GM12878 (cell line): ENCODE results near the gene LRRC7. TPM values are rescaled to one million over a fixed set of nuclear protein-coding genes. Genes with fewer than 3 reads are reported as not detected.

ENCODE experiments used
- ATAC-seq: fragments of 200-7000 bp; cut with Tn5 transposase; 3 replicates; pipeline ENCODE4 v1.9.1; 2020; ENCODE audit warnings: mild to moderate bottlenecking, moderate library complexity
- BruUV-seq: library from RNA; stranded (reverse); fragments of 400-500 nt; replicated peaks from 2 replicates; lab custom pipeline; 2021; lab: Mats Ljungman, UMichigan
- CTCF ChIA-PET: fragments of 300-600 bp; sonication (Branson Sonifier 250); formaldehyde crosslinking; extraction: SDS; loops from one replicate; lab custom pipeline; 2021; ENCODE audit warnings: inconsistent platforms; lab: Yijun Ruan, JAX
- POLR2A ChIA-PET: fragments of 350-600 bp; formaldehyde crosslinking; extraction: SDS; loops from one replicate; lab custom pipeline; 2021; ENCODE audit warnings: inconsistent platforms; lab: Charles Lee
- RAD21 ChIA-PET: fragments of 300-600 bp; sonication (Branson Sonifier 250); formaldehyde crosslinking; loops from one replicate; lab custom pipeline; 2023; ENCODE audit warnings: antibody characterized with exemption; ENCODE audit not compliant: unreplicated experiment; lab: Charles Lee
- SMC1A ChIA-PET: fragments of 300-600 bp; sonication (Branson Sonifier 250); formaldehyde crosslinking; loops from one replicate; lab custom pipeline; 2023; ENCODE audit not compliant: unreplicated experiment, uncharacterized antibody; lab: Charles Lee
- DNase-seq: peaks from one replicate; pipeline ENCODE4 v3.0.0-alpha.2; 2011; ENCODE audit warnings: low read depth, low spot score
- FAIRE-seq: peaks from 3 replicates; lab custom pipeline; 2011; peaks lifted over from hg19 to GRCh38; lab: Jason Lieb, UNC
- H2AFZ ChIP-seq: 2 replicates; pipeline ENCODE4 v1.6.0; 2011; ENCODE audit warnings: low read depth, low read length, control low read depth; ENCODE audit not compliant: control insufficient read depth
- H3K27ac ChIP-seq: 2 replicates; pipeline ENCODE4 v1.5.1; 2011; ENCODE audit warnings: control low read depth; ENCODE audit not compliant: control insufficient read depth, insufficient read depth
- H3K27me3 ChIP-seq, 2 experiments: replicated peaks in 1 of 2; 2 replicates each; pipeline versions ENCODE4 v1.6.0 to v1.6.1; 2011; ENCODE audit warnings: low read length in 1 of 2; ENCODE audit not compliant: control insufficient read depth in 2 of 2, insufficient read depth in 2 of 2
- H3K36me3 ChIP-seq, 2 experiments: 2 replicates each; pipeline ENCODE4 v1.5.1; 2011; ENCODE audit warnings: low read length in 1 of 2; ENCODE audit not compliant: control insufficient read depth in 2 of 2, insufficient read depth in 2 of 2
- H3K4me1 ChIP-seq: 2 replicates; pipeline ENCODE4 v1.6.1; 2011; ENCODE audit warnings: mild to moderate bottlenecking, low read length, moderate library complexity, mixed read lengths; ENCODE audit not compliant: control insufficient read depth, insufficient read depth
- H3K4me2 ChIP-seq: 2 replicates; pipeline ENCODE4 v1.6.0; 2011; ENCODE audit warnings: control low read depth; ENCODE audit not compliant: control insufficient read depth, insufficient read depth
- H3K4me3 ChIP-seq: fragments of 200-600 bp; sonication (generic); 2 replicates; pipeline ENCODE4 v1.5.1; 2016
- H3K79me2 ChIP-seq: 2 replicates; pipeline ENCODE4 v1.6.0; 2011; ENCODE audit warnings: low read length; ENCODE audit not compliant: control insufficient read depth, insufficient read depth
- H3K9ac ChIP-seq: 2 replicates; pipeline ENCODE4 v1.8.0; 2011; ENCODE audit warnings: low read length, control low read depth, mixed read lengths; ENCODE audit not compliant: control insufficient read depth, insufficient read depth
- H3K9me3 ChIP-seq: replicated peaks from 3 replicates; pipeline ENCODE4 v1.5.1; 2011; ENCODE audit warnings: mild to moderate bottlenecking, low read length; ENCODE audit not compliant: control insufficient read depth, insufficient read depth
- H4K20me1 ChIP-seq: 2 replicates; pipeline ENCODE4 v1.6.0; 2011; ENCODE audit not compliant: control insufficient read depth, insufficient read depth
- EP300 ChIP-seq, 2 experiments: fragments of 150-350 bp in 1 of 2; IDR thresholded peaks; 2 replicates each; pipeline ENCODE4 v1.6.1; 2011 to 2012; ENCODE audit warnings: low read depth in 2 of 2, low read length in 2 of 2, borderline replicate concordance in 1 of 2, improper control_type of control experiment in 1 of 2, inconsistent platforms in 1 of 2; ENCODE audit not compliant: control insufficient read depth in 1 of 2
- HCFC1 ChIP-seq: fragments of 150-350 bp; IDR thresholded peaks from 2 replicates; pipeline ENCODE4 v1.6.1; 2014; ENCODE audit warnings: low read length
- IKZF1 ChIP-seq: fragments of 450-650 bp; conservative IDR thresholded peaks from 2 replicates; pipeline ENCODE4 v1.6.1; 2017; ENCODE audit warnings: antibody characterized with exemption, mild to moderate bottlenecking
- JUNB ChIP-seq: IDR thresholded peaks from 2 replicates; pipeline ENCODE4 v1.6.1; 2016; ENCODE audit warnings: antibody characterized with exemption, mild to moderate bottlenecking
- MEF2A ChIP-seq: IDR thresholded peaks from 2 replicates; pipeline ENCODE4 v1.6.1; 2011; ENCODE audit warnings: low read depth, mild to moderate bottlenecking, low read length, moderate library complexity; ENCODE audit not compliant: insufficient read depth
- NBN ChIP-seq: fragments of 450-650 bp; IDR thresholded peaks from 2 replicates; pipeline ENCODE4 v1.6.1; 2016
- NFYA ChIP-seq: IDR thresholded peaks from 2 replicates; pipeline ENCODE4 v1.6.1; 2011; ENCODE audit warnings: low read depth, mild to moderate bottlenecking, low read length, improper control_type of control experiment, borderline replicate concordance
- NRF1 ChIP-seq: conservative IDR thresholded peaks from 2 replicates; pipeline ENCODE4 v1.6.1; 2011; ENCODE audit warnings: mild to moderate bottlenecking, low read depth, low read length, improper control_type of control experiment
- PML ChIP-seq: IDR thresholded peaks from 2 replicates; pipeline ENCODE4 v1.6.1; 2012; ENCODE audit warnings: low read length, inconsistent platforms
- POU2F2 ChIP-seq: IDR thresholded peaks from 3 replicates; pipeline ENCODE4 v1.6.1; 2011; ENCODE audit warnings: low read depth, mild to moderate bottlenecking, low read length, borderline replicate concordance
- STAT1 ChIP-seq: fragments of 450-650 bp; conservative IDR thresholded peaks from 2 replicates; pipeline ENCODE4 v1.6.1; 2014; ENCODE audit warnings: antibody characterized with exemption, mild to moderate bottlenecking
- TARDBP ChIP-seq: IDR thresholded peaks from 2 replicates; pipeline ENCODE4 v1.6.1; 2016; ENCODE audit warnings: borderline replicate concordance
- TCF12 ChIP-seq: IDR thresholded peaks from 2 replicates; pipeline ENCODE4 v1.6.1; 2011; ENCODE audit warnings: low read depth, mild to moderate bottlenecking, low read length
- ZNF24 ChIP-seq: fragments of 450-650 bp; IDR thresholded peaks from 2 replicates; pipeline ENCODE4 v1.6.1; 2017; ENCODE audit warnings: antibody characterized with exemption, mild to moderate bottlenecking
- in situ Hi-C: fragments of 300-500 bp; cut with MboI; formaldehyde crosslinking; loops from 9 replicates; pipeline ENCODE4 v1.14.3; 2018; ENCODE audit warnings: mixed read lengths
- intact Hi-C: fragments of 100-400 bp; cut with micrococcal nuclease; formaldehyde crosslinking; loops from one replicate; pipeline ENCODE4 v1.14.2; 2022; ENCODE audit not compliant: unreplicated experiment
- polyA plus RNA-seq, 11 experiments: library from polyadenylated mRNA; depleted of rRNA in 4 of 11; unstranded in 6 of 11; stranded (reverse) in 5 of 11; fragments of >200 nt; fragmentation: Nextera tagmentation in 4 of 11; fragmentation: Illumina TruSeq in 1 of 11; extraction: Ambion mirVana in 4 of 11; extraction: Trizol in 1 of 11; gene quantifications; 1 replicate in 1 of 11; 2 replicates in 10 of 11; pipeline versions ENCODE4 v1.2.1 to v1.2.3, GENCODE V29; 2011 to 2016; ENCODE audit warnings: inconsistent platforms in 2 of 11, missing spikeins in 2 of 11, low read depth in 1 of 11
- total RNA-seq, 4 experiments: library from RNA; depleted of rRNA in 3 of 4; stranded (reverse); fragments of >200 nt in 3 of 4; fragmentation: Illumina TruSeq in 1 of 4; extraction: Trizol in 1 of 4; gene quantifications; 2 replicates each; pipeline versions ENCODE4 v1.2.1 to v1.2.3, GENCODE V29; 2013 to 2021
- TF ChIP-seq, protein P1 (sequence below): fragments of 150-350 bp; IDR thresholded peaks from 2 replicates; pipeline ENCODE4 v1.6.1; 2016; ENCODE audit warnings: low read depth, low read length
- TF ChIP-seq, protein P2 (sequence below): fragments of 450-650 bp; IDR thresholded peaks from 2 replicates; pipeline ENCODE4 v1.6.1; 2017; ENCODE audit warnings: mild to moderate bottlenecking, low read depth, inconsistent platforms; ENCODE audit not compliant: poor library complexity, severe bottlenecking
- TF ChIP-seq, protein P3 (sequence below): IDR thresholded peaks from 2 replicates; pipeline ENCODE4 v1.6.1; 2011; ENCODE audit warnings: low read depth, low read length, improper control_type of control experiment, borderline replicate concordance

Gene LRRC7
- total and polyA plus RNA-seq, 10 of the 15 experiments (the other 5 are each of a cell fraction or from before 2014, with no cell fraction given), result 0.05 to 1.4 (median 0.24) TPM; not detected in 5

DNA sequence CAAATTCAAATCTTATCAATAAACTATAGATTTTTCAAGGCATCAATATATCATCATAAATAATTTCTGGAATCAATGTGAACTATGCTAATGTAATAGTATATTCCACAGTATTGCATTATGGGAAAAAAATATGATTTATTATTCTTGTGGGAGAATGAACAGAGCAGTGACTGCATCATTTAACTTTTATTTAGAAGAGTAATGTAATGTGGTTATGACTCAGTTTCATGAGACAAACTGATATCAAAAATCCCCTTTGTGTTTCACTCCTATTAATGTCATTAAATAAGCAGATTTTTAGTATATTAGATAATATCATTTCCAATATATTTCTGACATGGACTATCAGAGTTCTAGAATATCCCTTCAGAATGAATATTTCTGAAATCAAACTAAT is 450.0 kb downstream of the LRRC7 start:
- DNase-seq (no peak), ATAC-seq (no peak), FAIRE-seq (no peak)
- TF ChIP-seq HCFC1 (no peak), MEF2A (no peak), TCF12 (no peak), NFYA (no peak), EP300 (IDR thresholded peaks at IDR 0.05; ENCODE audit: borderline replicate concordance in 1 of 2, control insufficient read depth in 1 of 2, low read depth in 2 of 2, low read length in 2 of 2) (no peak), NBN (no peak), POU2F2 (no peak), JUNB (no peak), TARDBP (no peak), IKZF1 (no peak), NRF1 (no peak), STAT1 (no peak), PML (no peak), ZNF24 (no peak)
- TF ChIP-seq, protein P1, sequence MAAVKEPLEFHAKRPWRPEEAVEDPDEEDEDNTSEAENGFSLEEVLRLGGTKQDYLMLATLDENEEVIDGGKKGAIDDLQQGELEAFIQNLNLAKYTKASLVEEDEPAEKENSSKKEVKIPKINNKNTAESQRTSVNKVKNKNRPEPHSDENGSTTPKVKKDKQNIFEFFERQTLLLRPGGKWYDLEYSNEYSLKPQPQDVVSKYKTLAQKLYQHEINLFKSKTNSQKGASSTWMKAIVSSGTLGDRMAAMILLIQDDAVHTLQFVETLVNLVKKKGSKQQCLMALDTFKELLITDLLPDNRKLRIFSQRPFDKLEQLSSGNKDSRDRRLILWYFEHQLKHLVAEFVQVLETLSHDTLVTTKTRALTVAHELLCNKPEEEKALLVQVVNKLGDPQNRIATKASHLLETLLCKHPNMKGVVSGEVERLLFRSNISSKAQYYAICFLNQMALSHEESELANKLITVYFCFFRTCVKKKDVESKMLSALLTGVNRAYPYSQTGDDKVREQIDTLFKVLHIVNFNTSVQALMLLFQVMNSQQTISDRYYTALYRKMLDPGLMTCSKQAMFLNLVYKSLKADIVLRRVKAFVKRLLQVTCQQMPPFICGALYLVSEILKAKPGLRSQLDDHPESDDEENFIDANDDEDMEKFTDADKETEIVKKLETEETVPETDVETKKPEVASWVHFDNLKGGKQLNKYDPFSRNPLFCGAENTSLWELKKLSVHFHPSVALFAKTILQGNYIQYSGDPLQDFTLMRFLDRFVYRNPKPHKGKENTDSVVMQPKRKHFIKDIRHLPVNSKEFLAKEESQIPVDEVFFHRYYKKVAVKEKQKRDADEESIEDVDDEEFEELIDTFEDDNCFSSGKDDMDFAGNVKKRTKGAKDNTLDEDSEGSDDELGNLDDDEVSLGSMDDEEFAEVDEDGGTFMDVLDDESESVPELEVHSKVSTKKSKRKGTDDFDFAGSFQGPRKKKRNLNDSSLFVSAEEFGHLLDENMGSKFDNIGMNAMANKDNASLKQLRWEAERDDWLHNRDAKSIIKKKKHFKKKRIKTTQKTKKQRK, result no peak
- TF ChIP-seq, protein P2, sequence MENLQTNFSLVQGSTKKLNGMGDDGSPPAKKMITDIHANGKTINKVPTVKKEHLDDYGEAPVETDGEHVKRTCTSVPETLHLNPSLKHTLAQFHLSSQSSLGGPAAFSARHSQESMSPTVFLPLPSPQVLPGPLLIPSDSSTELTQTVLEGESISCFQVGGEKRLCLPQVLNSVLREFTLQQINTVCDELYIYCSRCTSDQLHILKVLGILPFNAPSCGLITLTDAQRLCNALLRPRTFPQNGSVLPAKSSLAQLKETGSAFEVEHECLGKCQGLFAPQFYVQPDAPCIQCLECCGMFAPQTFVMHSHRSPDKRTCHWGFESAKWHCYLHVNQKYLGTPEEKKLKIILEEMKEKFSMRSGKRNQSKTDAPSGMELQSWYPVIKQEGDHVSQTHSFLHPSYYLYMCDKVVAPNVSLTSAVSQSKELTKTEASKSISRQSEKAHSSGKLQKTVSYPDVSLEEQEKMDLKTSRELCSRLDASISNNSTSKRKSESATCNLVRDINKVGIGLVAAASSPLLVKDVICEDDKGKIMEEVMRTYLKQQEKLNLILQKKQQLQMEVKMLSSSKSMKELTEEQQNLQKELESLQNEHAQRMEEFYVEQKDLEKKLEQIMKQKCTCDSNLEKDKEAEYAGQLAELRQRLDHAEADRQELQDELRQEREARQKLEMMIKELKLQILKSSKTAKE, result no peak
- TF ChIP-seq, protein P3, sequence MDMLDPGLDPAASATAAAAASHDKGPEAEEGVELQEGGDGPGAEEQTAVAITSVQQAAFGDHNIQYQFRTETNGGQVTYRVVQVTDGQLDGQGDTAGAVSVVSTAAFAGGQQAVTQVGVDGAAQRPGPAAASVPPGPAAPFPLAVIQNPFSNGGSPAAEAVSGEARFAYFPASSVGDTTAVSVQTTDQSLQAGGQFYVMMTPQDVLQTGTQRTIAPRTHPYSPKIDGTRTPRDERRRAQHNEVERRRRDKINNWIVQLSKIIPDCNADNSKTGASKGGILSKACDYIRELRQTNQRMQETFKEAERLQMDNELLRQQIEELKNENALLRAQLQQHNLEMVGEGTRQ, result no peak
- Histone ChIP-seq H4K20me1 (no peaks in the 10 kb centered on the region), H3K4me2 (no peak overlapping the region), H3K4me1 (no peaks in the 10 kb centered on the region), H3K9me3 (no peaks in the 10 kb centered on the region), H2AFZ (no peak overlapping the region), H3K79me2 (no peaks in the 10 kb centered on the region), H3K36me3 (no peaks in the 10 kb centered on the region), H3K27me3 (no peaks in the 10 kb centered on the region), H3K4me3 (no peak overlapping the region), H3K27ac (no peak overlapping the region), H3K9ac (no peak overlapping the region)
- in situ Hi-C loops, result no loop called here
- BruUV-seq, result no TSS peak
- CTCF ChIA-PET, result no interaction called here
- SMC1A ChIA-PET, result no interaction called here
- intact Hi-C loops, result no loop called here
- RAD21 ChIA-PET, result no interaction called here
- POLR2A ChIA-PET, result no interaction called here
